Spleen (tissue), 11 donors: Measurements from ENCODE around the gene EP400. TPM values are rescaled to one million over a fixed set of nuclear protein-coding genes. Genes with fewer than 3 reads are reported as not detected.

Source experiments
- DNase-seq: peaks from one replicate; pipeline ENCODE4 v3.0.0-alpha.2; 2020
- H3K27ac ChIP-seq, 8 donors: fragments of 200-600 bp; sonication (generic) in 7 of 8; 1 replicate in 4 of 8; 2 replicates in 4 of 8; pipeline versions ENCODE4 v1.5.0 to v1.8.0; 2016 to 2021; ENCODE audit warnings: inconsistent platforms in 4 of 8, mild to moderate bottlenecking in 4 of 8, moderate library complexity in 1 of 8
- H3K27me3 ChIP-seq, 7 donors: fragments of 200-600 bp; sonication (generic) in 6 of 7; replicated peaks in 1 of 7; 1 replicate in 4 of 7; 2 replicates in 3 of 7; pipeline versions ENCODE4 v1.5.0 to v1.8.0; 2016 to 2021; ENCODE audit warnings: inconsistent platforms in 3 of 7, mild to moderate bottlenecking in 1 of 7
- H3K36me3 ChIP-seq, 6 donors: fragments of 200-600 bp; sonication (generic) in 5 of 6; 1 replicate in 4 of 6; 2 replicates in 2 of 6; pipeline versions ENCODE4 v1.5.0 to v1.8.0; 2016 to 2021; ENCODE audit warnings: inconsistent platforms in 2 of 6
- H3K4me1 ChIP-seq, 6 donors: fragments of 200-600 bp; sonication (generic) in 5 of 6; 1 replicate in 3 of 6; 2 replicates in 3 of 6; pipeline versions ENCODE4 v1.5.0 to v1.8.0; 2016 to 2021; ENCODE audit warnings: inconsistent platforms in 3 of 6
- H3K4me3 ChIP-seq, 8 donors: fragments of 200-600 bp; sonication (generic) in 7 of 8; 1 replicate in 4 of 8; 2 replicates in 4 of 8; pipeline versions ENCODE4 v1.5.0 to v1.8.0; 2016 to 2021; ENCODE audit warnings: inconsistent platforms in 4 of 8, mild to moderate bottlenecking in 4 of 8, moderate library complexity in 2 of 8
- H3K9me3 ChIP-seq, 8 donors: fragments of 200-600 bp; sonication (generic) in 7 of 8; 1 replicate in 4 of 8; 2 replicates in 4 of 8; pipeline versions ENCODE4 v1.5.0 to v1.8.0; 2016 to 2021; ENCODE audit warnings: inconsistent platforms in 4 of 8
- CTCF ChIP-seq, 11 experiments: fragments of 200-600 bp in 7 of 11; fragments of 450-650 bp in 4 of 11; sonication (generic) in 4 of 11; IDR thresholded peaks in 8 of 11; conservative IDR thresholded peaks in 3 of 11; 1 replicate in 7 of 11; 2 replicates in 4 of 11; pipeline versions ENCODE4 v1.4.0 to v1.8.0; 2016 to 2021; ENCODE audit warnings: antibody characterized with exemption in 11 of 11, inconsistent platforms in 4 of 11, mild to moderate bottlenecking in 1 of 11
- POLR2A ChIP-seq, 3 donors: fragments of 450-650 bp; IDR thresholded peaks; one replicate each; pipeline ENCODE4 v1.5.1; 2017; ENCODE audit warnings: antibody characterized with exemption in 3 of 3, mild to moderate bottlenecking in 1 of 3
- POLR2AphosphoS5 ChIP-seq, 3 donors: sonication (generic); formaldehyde crosslinking; IDR thresholded peaks; one replicate each; pipeline ENCODE4 v1.5.1; 2017; ENCODE audit warnings: antibody characterized with exemption in 3 of 3
- WGBS, 5 donors: extraction: QIAGEN DNeasy Blood & Tissue Kit in 3 of 5; methylation state at CpG; one replicate each; pipeline versions ENCODE4 v1.1.5 to v1.1.7; 2013 to 2018; 5-methylcytosine and 5-hydroxymethylcytosine counted together
- intact Hi-C: fragments of 100-400 bp; cut with DNase I; formaldehyde crosslinking; loops from one replicate; pipeline ENCODE4 v1.15.0; 2023; ENCODE audit warnings: low total_unique reads
- polyA plus RNA-seq, 3 donors: library from polyadenylated mRNA; stranded (reverse); fragments of 200-250 nt; gene quantifications; one replicate each; pipeline ENCODE4 v1.2.1, GENCODE V29; 2013
- total RNA-seq, 7 donors: library from RNA; depleted of rRNA in 3 of 7; stranded (reverse); fragments of >200 nt in 3 of 7; fragmentation: NEBNext Ultra II Directional in 4 of 7; extraction: Animal tissue kit (Norgen Biotek cat#: 25700) in 4 of 7; gene quantifications; one replicate each; pipeline versions ENCODE4 v1.1.0 to v1.2.1, GENCODE V29; 2016 to 2021
- donor health status: healthy with polysubstance abuse.
- donor health status: DM: no; HTN: no; CAD: no; lungs with moderate emphysema.
- donor health status: DM: no; HTN: no; CAD: no.
- donor health status: Bipolar disorder and iron deficiency.
- donor health status: healthy.
- donor health status: DM: no; HTN: no; CAD: no.
- donor health status: DM: yes; HTN: yes; CAD: no.

The EP400 gene
- total and polyA plus RNA-seq, 10 donors: 11.8 to 70.2 (median 45.6) TPM

GRCh38 chr12:131944601-131945251 is 5.0 kb upstream of the EP400 start:
- 87 to 97% (median 93%) methylated on average over 17 to 35 of the region's 35 CpGs for WGBS, 5 donors

GRCh38 chr12:131946757-131947156 is 3.0 kb upstream of the EP400 start:
- intact Hi-C loops: no loop called here
- no peak overlapping the region for H3K27ac ChIP-seq
- H3K36me3 ChIP-seq: peaks cover 3 to 35% (median 26%) of the 10 kb centered on the region in 6 donors
- 74 to 92% (median 77%) methylated on average over 6 of the region's 6 CpGs for WGBS, 5 donors
- peak; percentile 44 for DNase-seq
- TF ChIP-seq POLR2A (IDR thresholded peaks at IDR 0.05) (no peak), POLR2AphosphoS5 (IDR thresholded peaks at IDR 0.05) (no peak), CTCF (IDR thresholded peaks at IDR 0.05 in 8 of 11, conservative IDR thresholded peaks at IDR 0.05 in 3 of 11) (no peak)
- H3K4me1 ChIP-seq: peaks cover 16 to 39% (median 33%) of the 10 kb centered on the region in 6 donors
- no peaks in the 10 kb centered on the region for H3K9me3 ChIP-seq
- H3K4me3 ChIP-seq: no peak overlapping the region
- H3K27me3 ChIP-seq: no peaks in the 10 kb centered on the region

More at GRCh38 chr12:131944601-131945251, 5.0 kb upstream of the EP400 start:
- peaks cover 4 to 55% (median 44%) of the 10 kb centered on the region in 6 donors for H3K36me3 ChIP-seq
- no peak overlapping the region for H3K4me3 ChIP-seq
- H3K27me3 ChIP-seq: no peaks in the 10 kb centered on the region
- no peak overlapping the region for H3K27ac ChIP-seq
- no peaks in the 10 kb centered on the region for H3K9me3 ChIP-seq
- intact Hi-C loops: no loop called here
- TF ChIP-seq POLR2AphosphoS5 (IDR thresholded peaks at IDR 0.05) (peak; percentile 24 to 69 (median 30)), CTCF (IDR thresholded peaks at IDR 0.05 in 8 of 11, conservative IDR thresholded peaks at IDR 0.05 in 3 of 11) (no peak)
- peak; percentile 71 for DNase-seq
- peaks cover 9 to 23% (median 19%) of the 10 kb centered on the region in 6 donors for H3K4me1 ChIP-seq

- H3K4me3 ChIP-seq: no peak overlapping the region
These were observed 2.2 kb upstream of the EP400 start for GRCh38 chr12:131947482-131948027.

More at GRCh38 chr12:131947482-131948027, 2.2 kb upstream of the EP400 start:
- peak; percentile 42 for DNase-seq
- H3K27ac ChIP-seq: peak overlapping the region in 6 of 8 donors; percentile 9 to 93 (median 46)
- no peaks in the 10 kb centered on the region for H3K9me3 ChIP-seq
- intact Hi-C loops: no loop called here
- peaks cover 0 to 28% (median 20%) of the 10 kb centered on the region in 6 donors for H3K36me3 ChIP-seq
- H3K4me1 ChIP-seq: peaks cover 16 to 47% (median 40%) of the 10 kb centered on the region in 6 donors
- no peak for TF ChIP-seq POLR2A (IDR thresholded peaks at IDR 0.05)
- no peak for TF ChIP-seq CTCF (IDR thresholded peaks at IDR 0.05 in 8 of 11, conservative IDR thresholded peaks at IDR 0.05 in 3 of 11)
- no peak for TF ChIP-seq POLR2AphosphoS5 (IDR thresholded peaks at IDR 0.05)
- 39 to 52% (median 47%) methylated on average over 8 of the region's 8 CpGs for WGBS, 5 donors
- no peaks in the 10 kb centered on the region for H3K27me3 ChIP-seq
